Measurements from ENCODE around the gene BUD23. TPM values are rescaled to one million over a fixed set of nuclear protein-coding genes. Genes with fewer than 3 reads are reported as not detected.

BUD23 gene
- total RNA-seq, 1 donor from 2014 or later = 74.8 TPM

DNA sequence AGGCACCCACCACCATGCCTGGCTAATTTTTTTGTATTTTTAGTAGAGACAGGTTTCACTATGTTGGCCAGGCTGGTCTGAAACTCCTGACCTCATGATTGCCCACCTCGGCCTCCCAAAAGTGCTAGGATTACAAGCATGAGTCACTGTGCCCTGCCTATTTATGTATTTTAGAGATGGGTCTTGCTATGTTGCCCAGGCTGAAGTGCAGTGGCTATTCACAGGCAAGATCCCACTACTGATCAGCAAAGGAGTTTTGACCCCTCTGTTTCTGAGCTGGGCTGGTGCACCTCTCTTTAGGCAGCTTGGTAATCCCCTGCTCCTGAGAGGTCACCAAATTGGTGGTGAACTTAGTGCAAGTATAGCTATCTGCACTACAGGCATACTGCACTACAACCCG is 49.0 kb downstream of the BUD23 start:
- CTCF ChIA-PET = interaction anchor here (3.9 kb wide), 1 partner anchor 125 kb away, joined by 29 read pairs; no protein-coding TSS in a partner anchor
- peaks cover 6% of the 10 kb centered on the region for H3K4me1 Mint-ChIP-seq
- H3K27ac Mint-ChIP-seq = no peak overlapping the region
- no peak for DNase-seq
- H3K4me3 Mint-ChIP-seq = no peak overlapping the region
- no peak for ATAC-seq (ENCODE audit: low read depth)
- no peaks in the 10 kb centered on the region for H3K9me3 Mint-ChIP-seq
- POLR2A ChIA-PET = no interaction called here
- H3K27me3 Mint-ChIP-seq = peaks cover 11% of the 10 kb centered on the region
- TF ChIP-seq, protein P1, sequence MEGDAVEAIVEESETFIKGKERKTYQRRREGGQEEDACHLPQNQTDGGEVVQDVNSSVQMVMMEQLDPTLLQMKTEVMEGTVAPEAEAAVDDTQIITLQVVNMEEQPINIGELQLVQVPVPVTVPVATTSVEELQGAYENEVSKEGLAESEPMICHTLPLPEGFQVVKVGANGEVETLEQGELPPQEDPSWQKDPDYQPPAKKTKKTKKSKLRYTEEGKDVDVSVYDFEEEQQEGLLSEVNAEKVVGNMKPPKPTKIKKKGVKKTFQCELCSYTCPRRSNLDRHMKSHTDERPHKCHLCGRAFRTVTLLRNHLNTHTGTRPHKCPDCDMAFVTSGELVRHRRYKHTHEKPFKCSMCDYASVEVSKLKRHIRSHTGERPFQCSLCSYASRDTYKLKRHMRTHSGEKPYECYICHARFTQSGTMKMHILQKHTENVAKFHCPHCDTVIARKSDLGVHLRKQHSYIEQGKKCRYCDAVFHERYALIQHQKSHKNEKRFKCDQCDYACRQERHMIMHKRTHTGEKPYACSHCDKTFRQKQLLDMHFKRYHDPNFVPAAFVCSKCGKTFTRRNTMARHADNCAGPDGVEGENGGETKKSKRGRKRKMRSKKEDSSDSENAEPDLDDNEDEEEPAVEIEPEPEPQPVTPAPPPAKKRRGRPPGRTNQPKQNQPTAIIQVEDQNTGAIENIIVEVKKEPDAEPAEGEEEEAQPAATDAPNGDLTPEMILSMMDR (IDR thresholded peaks at IDR 0.05) = no peak
- intact Hi-C loops (cut with micrococcal nuclease) = no loop called here
- peaks cover 3% of the 10 kb centered on the region for H3K36me3 Mint-ChIP-seq (ENCODE audit: low read depth)

DNA sequence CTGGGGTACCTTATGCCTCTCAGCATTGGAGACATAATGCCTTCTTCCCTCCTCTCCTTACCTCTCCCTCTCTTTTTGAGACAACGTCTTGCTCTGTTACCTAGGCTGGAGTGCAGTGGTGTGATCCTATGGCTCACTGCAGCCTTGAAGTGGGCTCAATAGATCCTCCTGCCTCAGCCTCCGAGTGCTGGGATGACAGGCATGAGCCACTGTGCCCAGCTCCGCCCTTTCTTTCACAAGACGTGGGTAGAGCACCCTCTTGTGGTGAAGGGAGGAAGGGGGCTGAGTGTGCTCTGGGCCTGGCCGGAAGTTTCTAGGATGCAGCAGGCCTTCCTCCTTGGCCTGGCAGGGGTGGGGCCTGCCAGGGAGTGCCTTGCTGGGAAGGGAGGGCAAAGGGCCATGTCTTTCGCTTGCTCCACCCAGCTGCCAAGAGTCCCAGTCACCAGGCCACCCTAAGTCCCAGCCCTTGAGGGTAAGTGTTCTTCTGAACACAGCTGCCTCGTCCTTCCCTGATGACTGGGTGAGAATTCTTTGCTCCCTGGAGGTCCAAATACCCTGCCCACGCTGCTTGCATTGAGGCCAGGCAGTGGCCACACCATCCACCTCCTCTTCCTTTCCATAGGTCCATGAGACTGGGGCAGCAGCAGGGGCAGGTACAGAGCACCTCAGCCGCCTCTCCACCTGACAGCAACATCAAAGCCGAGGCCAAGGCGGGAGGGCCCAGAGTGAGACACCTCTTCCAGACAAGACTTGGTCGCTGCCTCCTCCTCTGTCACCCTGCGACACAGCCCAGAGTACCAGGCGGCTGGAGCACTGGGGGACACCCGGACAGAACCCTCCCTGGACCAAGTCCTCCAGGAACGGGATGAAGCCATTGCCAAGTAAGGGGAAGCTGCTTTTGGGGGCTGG is 51.5 kb downstream of the BUD23 start:
- ATAC-seq (ENCODE audit: low read depth) = peak; percentile 29
- intact Hi-C loops (cut with micrococcal nuclease) = loop anchor here (1.0 to 5.0 kb wide), 6 partner anchors 10 to 128 kb away; partner anchors contain the start of genes METTL27, STX1A and VPS37D
- TF ChIP-seq, protein P1 (IDR thresholded peaks at IDR 0.05) = no peak
- Mint-ChIP-seq H3K27me3 (peaks cover 3% of the 10 kb centered on the region), H3K36me3 (ENCODE audit: low read depth) (peaks cover 5% of the 10 kb centered on the region), H3K9me3 (no peaks in the 10 kb centered on the region), H3K4me3 (no peak overlapping the region), H3K4me1 (peaks cover 12% of the 10 kb centered on the region), H3K27ac (peak overlapping the region; percentile 50)
- peak; percentile 49 for DNase-seq
- ChIA-PET CTCF (interaction anchor here (0.8 to 3.9 kb wide), 4 partner anchors 10 to 128 kb away, joined by 3 to 29 read pairs (median 4); no protein-coding TSS in a partner anchor), POLR2A (no interaction called here)

DNA sequence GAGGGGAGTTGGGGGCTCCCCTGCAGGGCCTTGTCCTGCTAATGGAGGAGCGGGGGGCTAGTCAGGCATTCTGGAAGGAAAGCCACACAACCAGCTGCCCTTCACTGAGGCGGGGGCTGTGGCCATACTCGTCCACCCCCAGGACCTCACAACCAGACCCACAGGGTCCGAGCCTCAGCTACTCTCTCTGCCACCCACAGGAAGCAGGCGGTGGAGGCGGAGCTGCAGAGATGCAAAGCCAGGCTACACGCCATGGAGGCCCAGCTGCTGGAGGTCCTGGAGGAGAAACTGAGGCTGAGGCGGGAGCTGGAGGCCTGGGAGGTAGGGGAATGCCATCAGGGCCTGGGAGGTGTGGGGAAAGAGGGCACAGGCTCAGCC is 52.1 kb downstream of the BUD23 start:
- ChIA-PET CTCF (interaction anchor here (1.2 to 3.9 kb wide), 2 partner anchors 10 to 128 kb away, joined by 3 to 29 read pairs; no protein-coding TSS in a partner anchor), POLR2A (no interaction called here)
- Mint-ChIP-seq H3K27me3 (no peaks in the 10 kb centered on the region), H3K27ac (no peak overlapping the region), H3K9me3 (no peaks in the 10 kb centered on the region), H3K36me3 (ENCODE audit: low read depth) (peaks cover 5% of the 10 kb centered on the region), H3K4me1 (peaks cover 12% of the 10 kb centered on the region), H3K4me3 (no peak overlapping the region)
- TF ChIP-seq, protein P1 (IDR thresholded peaks at IDR 0.05) = no peak
- ATAC-seq (ENCODE audit: low read depth) (no peak), DNase-seq (no peak)
- intact Hi-C loops (cut with micrococcal nuclease) = loop anchor here (5.0 kb wide), 2 partner anchors 68 to 107 kb away; partner anchors contain the start of genes METTL27 and VPS37D

DNA sequence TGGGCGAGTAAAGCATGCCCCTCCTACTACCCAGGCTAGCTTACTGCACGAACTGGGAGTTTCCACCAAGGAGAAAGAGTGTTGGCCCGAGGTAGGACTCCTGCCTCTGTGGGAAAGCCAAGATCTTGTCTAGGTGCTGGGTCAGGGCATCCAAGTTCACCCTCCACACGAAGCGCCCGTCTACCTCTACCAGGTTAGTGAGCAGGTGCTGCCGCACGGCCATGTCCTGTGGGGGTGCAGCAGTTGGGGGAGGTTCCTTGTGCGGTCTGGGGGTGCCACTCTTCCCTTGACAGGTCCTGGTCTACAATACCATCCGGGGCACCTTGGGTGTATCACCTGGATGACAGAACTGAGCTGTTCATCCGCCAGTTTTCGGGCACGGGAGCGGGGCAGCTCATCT is 53.5 kb downstream of the BUD23 start:
- ChIA-PET POLR2A (no interaction called here), CTCF (no interaction called here)
- H3K27ac Mint-ChIP-seq = no peak overlapping the region
- DNase-seq (no peak), ATAC-seq (ENCODE audit: low read depth) (no peak)
- H3K4me1 Mint-ChIP-seq = peaks cover 12% of the 10 kb centered on the region
- peaks cover 5% of the 10 kb centered on the region for H3K36me3 Mint-ChIP-seq (ENCODE audit: low read depth)
- no peaks in the 10 kb centered on the region for H3K27me3 Mint-ChIP-seq
- no peak overlapping the region for H3K4me3 Mint-ChIP-seq
- TF ChIP-seq, protein P1 (IDR thresholded peaks at IDR 0.05) = no peak
- intact Hi-C loops (cut with micrococcal nuclease) = loop anchor here (5.0 kb wide), 2 partner anchors 70 to 105 kb away; partner anchors contain the start of genes METTL27 and VPS37D
- H3K9me3 Mint-ChIP-seq = no peaks in the 10 kb centered on the region

Measured in activated B cell treated with CpG ODN at 0.5 μM for 24 hours (primary cell).